Endothelial cell of umbilical vein (primary cell): ENCODE results near the gene STAG1. TPM values are rescaled to one million over a fixed set of nuclear protein-coding genes. Genes with fewer than 3 reads are reported as not detected.

Experiments
- BruUV-seq: library from RNA; stranded (reverse); fragments of 400-500 nt; replicated peaks from 2 replicates; lab custom pipeline; 2021; lab: Mats Ljungman, UMichigan
- CTCF ChIA-PET: fragments of 300-600, 350-600 bp; sonication (Branson Sonifier 250); formaldehyde crosslinking; loops from one replicate; lab custom pipeline; 2021; ENCODE audit warnings: antibody characterized with exemption, inconsistent platforms; lab: Charles Lee
- POLR2A ChIA-PET: fragments of 300-600, 350-600 bp; sonication (Branson Sonifier 250); formaldehyde crosslinking; loops from one replicate; lab custom pipeline; 2021; ENCODE audit warnings: antibody characterized with exemption, inconsistent platforms; lab: Charles Lee
- DNase-seq: peaks from one replicate; pipeline ENCODE4 v3.0.0-alpha.2; 2011; ENCODE audit warnings: low read depth, low spot score
- FAIRE-seq: peaks from 2 replicates; lab custom pipeline; 2011; peaks lifted over from hg19 to GRCh38; lab: Jason Lieb, UNC
- H2AFZ ChIP-seq: 2 replicates; pipeline ENCODE4 v1.6.0; 2012; ENCODE audit warnings: low read depth, low read length, control low read depth, inconsistent platforms
- H3K27ac ChIP-seq: 2 replicates; pipeline ENCODE4 v1.5.1; 2011; ENCODE audit warnings: low read depth, mild to moderate bottlenecking, control low read depth, low read length, moderate library complexity; ENCODE audit not compliant: insufficient read depth
- H3K27me3 ChIP-seq, 2 experiments: 2 replicates each; pipeline versions ENCODE4 v1.6.0 to v1.6.1; 2011; ENCODE audit warnings: low read length in 2 of 2, mixed read lengths in 1 of 2; ENCODE audit not compliant: control insufficient read depth in 2 of 2, insufficient read depth in 2 of 2
- H3K36me3 ChIP-seq, 2 experiments: 2 replicates in 1 of 2; 3 replicates in 1 of 2; pipeline ENCODE4 v1.5.1; 2011; ENCODE audit warnings: low read length in 2 of 2, mild to moderate bottlenecking in 1 of 2, moderate library complexity in 1 of 2; ENCODE audit not compliant: control insufficient read depth in 2 of 2, insufficient read depth in 2 of 2; ENCODE audit errors: extremely low read depth in 1 of 2
- H3K4me1 ChIP-seq: 3 replicates; pipeline ENCODE4 v1.5.1; 2011; ENCODE audit warnings: mild to moderate bottlenecking, low read length; ENCODE audit not compliant: control insufficient read depth, insufficient read depth; ENCODE audit errors: extremely low read depth
- H3K4me2 ChIP-seq: 2 replicates; pipeline ENCODE4 v1.6.1; 2011; ENCODE audit warnings: low read length, control low read depth, mixed read lengths; ENCODE audit not compliant: insufficient read depth
- H3K4me3 ChIP-seq, 3 experiments: fragments of 200-600 bp in 1 of 3; sonication (generic), shearing (Covaris generic) in 1 of 3; replicated peaks in 1 of 3; 2 replicates each; pipeline ENCODE4 v1.5.1; 2011 to 2016; ENCODE audit warnings: control low read depth in 3 of 3, low read length in 3 of 3, mild to moderate bottlenecking in 2 of 3, inconsistent platforms in 1 of 3, low read depth in 1 of 3, moderate library complexity in 1 of 3; ENCODE audit not compliant: insufficient read depth in 1 of 3
- H3K79me2 ChIP-seq: 2 replicates; pipeline ENCODE4 v1.6.0; 2012; ENCODE audit warnings: low read length, inconsistent platforms; ENCODE audit not compliant: control insufficient read depth, insufficient read depth
- H3K9ac ChIP-seq: replicated peaks from 2 replicates; pipeline ENCODE3; 2011; ENCODE audit warnings: low read length, control low read depth; ENCODE audit not compliant: insufficient read depth; ENCODE audit errors: extremely low read depth
- H3K9me1 ChIP-seq: replicated peaks from 3 replicates; pipeline ENCODE4 v1.6.0; 2011; ENCODE audit warnings: mild to moderate bottlenecking, low read length; ENCODE audit not compliant: control insufficient read depth, insufficient read depth; ENCODE audit errors: extremely low read depth
- H3K9me3 ChIP-seq: replicated peaks from 2 replicates; pipeline ENCODE4 v1.5.1; 2012; ENCODE audit warnings: low read length, inconsistent platforms; ENCODE audit not compliant: control insufficient read depth, insufficient read depth
- H4K20me1 ChIP-seq: replicated peaks from 2 replicates; pipeline ENCODE3; 2011; ENCODE audit warnings: mild to moderate bottlenecking, low read length; ENCODE audit not compliant: control insufficient read depth, insufficient read depth; ENCODE audit errors: extremely low read depth
- EZH2 ChIP-seq: IDR thresholded peaks from 2 replicates; pipeline ENCODE4 v1.6.1; 2012; ENCODE audit warnings: borderline replicate concordance, low read depth, mild to moderate bottlenecking, moderate library complexity, low read length, inconsistent platforms; ENCODE audit not compliant: severe bottlenecking
- FOS ChIP-seq: IDR thresholded peaks from 2 replicates; pipeline ENCODE4 v1.6.1; 2011; ENCODE audit warnings: mild to moderate bottlenecking, low read length, moderate library complexity, borderline replicate concordance; ENCODE audit not compliant: insufficient read depth
- GATA2 ChIP-seq: IDR thresholded peaks from 2 replicates; pipeline ENCODE4 v1.7.0; 2011; ENCODE audit warnings: low read depth, mild to moderate bottlenecking, moderate library complexity, mixed read lengths, low read length; ENCODE audit not compliant: insufficient read length, insufficient read depth
- JUN ChIP-seq: IDR thresholded peaks from 2 replicates; pipeline ENCODE4 v1.6.1; 2011; ENCODE audit warnings: borderline replicate concordance, low read depth; ENCODE audit not compliant: insufficient read length, insufficient read depth
- MYC ChIP-seq: IDR thresholded peaks from one replicate; pipeline ENCODE4 v1.6.1; 2011; ENCODE audit warnings: mild to moderate bottlenecking, low read depth, low read length
- POLR2A ChIP-seq: IDR thresholded peaks from 2 replicates; pipeline ENCODE4 v1.6.1; 2012; ENCODE audit warnings: low read depth, mild to moderate bottlenecking, control low read depth, low read length
- POLR2AphosphoS5 ChIP-seq: IDR thresholded peaks from 2 replicates; pipeline ENCODE4 v1.6.1; 2012; ENCODE audit warnings: low read depth, mild to moderate bottlenecking, control low read depth, low read length, moderate library complexity; ENCODE audit not compliant: insufficient read depth
- dilution Hi-C: fragments of 300-500 bp; cut with MboI; formaldehyde crosslinking; loops from one replicate; pipeline ENCODE4 v1.15.0; 2019; ENCODE audit warnings: low sequenced_read_pairs; ENCODE audit not compliant: extremely low pct_ligation_motif_present
- intact Hi-C: fragments of 100-400 bp; cut with micrococcal nuclease; formaldehyde crosslinking; loops from one replicate; pipeline ENCODE4 v1.10.0; 2022
- polyA plus RNA-seq, 4 experiments: library from polyadenylated mRNA; depleted of rRNA in 3 of 4; stranded (reverse) in 3 of 4; unstranded in 1 of 4; fragments of >200 nt; gene quantifications; 2 replicates each; pipeline versions ENCODE4 v1.2.1 to v1.2.3, GENCODE V29; 2011 to 2012; ENCODE audit warnings: missing spikeins in 1 of 4
- total RNA-seq: library from RNA; stranded (reverse); gene quantifications from 2 replicates; pipeline ENCODE4 v1.2.3, GENCODE V29; 2021
- TF ChIP-seq, protein P1 (sequence below): IDR thresholded peaks from 2 replicates; pipeline ENCODE4 v1.6.1; 2011; ENCODE audit not compliant: insufficient read depth, insufficient read length
- TF ChIP-seq, protein P2 (sequence below), 2 donors: IDR thresholded peaks; 1 replicate in 1 of 2; 2 replicates in 1 of 2; pipeline ENCODE4 v1.5.1; 2011; ENCODE audit warnings: low read length in 2 of 2, mild to moderate bottlenecking in 2 of 2, moderate library complexity in 2 of 2, control low read depth in 1 of 2, inconsistent platforms in 1 of 2, low read depth in 1 of 2; ENCODE audit not compliant: insufficient read depth in 1 of 2; ENCODE audit errors: extremely low read depth in 1 of 2

Gene STAG1
- total and polyA plus RNA-seq, 2 donors (not counting 3 experiments of a cell fraction or from before 2014, with no cell fraction given), result 7.4 to 42.1 TPM

GRCh38 chr3:136694321-136694720 is 57.9 kb downstream of the STAG1 start:
- peaks cover 2% of the 10 kb centered on the region for H4K20me1 ChIP-seq
- no peak for FAIRE-seq
- no peaks in the 10 kb centered on the region for H3K9me1 ChIP-seq
- no peaks in the 10 kb centered on the region for H3K36me3 ChIP-seq
- no peak for TF ChIP-seq FOS
- no peak for TF ChIP-seq MYC
- no peak for TF ChIP-seq POLR2AphosphoS5
- TF ChIP-seq, protein P1, sequence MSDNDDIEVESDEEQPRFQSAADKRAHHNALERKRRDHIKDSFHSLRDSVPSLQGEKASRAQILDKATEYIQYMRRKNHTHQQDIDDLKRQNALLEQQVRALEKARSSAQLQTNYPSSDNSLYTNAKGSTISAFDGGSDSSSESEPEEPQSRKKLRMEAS, result no peak
- no peak for TF ChIP-seq POLR2A
- no peak for TF ChIP-seq EZH2
- no peak for TF ChIP-seq GATA2
- peaks cover 60% of the 10 kb centered on the region for H3K79me2 ChIP-seq
- CTCF ChIA-PET, result interaction anchor here (0.7 to 1.3 kb wide), 2 partner anchors 9 to 18 kb away, joined by 3 to 5 read pairs; no protein-coding TSS in a partner anchor
- no peak overlapping the region for H3K4me2 ChIP-seq
- DNase-seq, result no peak
- no peak overlapping the region for H3K9ac ChIP-seq
- POLR2A ChIA-PET, result no interaction called here
- no peak overlapping the region for H2AFZ ChIP-seq
- no peak overlapping the region for H3K27ac ChIP-seq
- no peak overlapping the region for H3K4me3 ChIP-seq
- intact Hi-C loops (no loop called here), dilution Hi-C loops (no loop called here)
- BruUV-seq, result no TSS peak
- no peaks in the 10 kb centered on the region for H3K9me3 ChIP-seq
- no peaks in the 10 kb centered on the region for H3K27me3 ChIP-seq
- H3K4me1 ChIP-seq, result no peaks in the 10 kb centered on the region

DNA sequence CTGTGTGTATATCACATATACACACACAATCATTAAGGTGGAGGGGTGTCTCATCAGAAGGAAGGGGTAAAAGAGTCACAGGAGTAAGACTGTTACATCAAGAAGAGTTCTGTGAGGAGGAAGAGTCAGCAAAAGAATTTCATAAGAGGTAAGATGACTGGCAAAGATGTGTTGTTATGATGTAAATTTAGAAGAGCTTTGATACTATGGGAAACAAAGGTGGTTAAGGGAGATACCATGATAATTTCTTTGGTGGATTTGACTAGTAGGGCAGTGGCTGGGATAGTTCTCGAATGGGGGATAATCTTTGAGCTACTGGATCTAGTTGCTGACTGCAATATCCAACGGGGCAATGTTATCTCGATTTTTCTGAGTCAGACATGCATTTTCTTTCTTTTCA is 61.6 kb downstream of the STAG1 start:
- intact Hi-C loops (no loop called here), dilution Hi-C loops (no loop called here)
- Histone ChIP-seq H3K9me3 (no peaks in the 10 kb centered on the region), H3K79me2 (peaks cover 51% of the 10 kb centered on the region), H3K4me2 (no peak overlapping the region), H3K36me3 (no peaks in the 10 kb centered on the region), H3K27me3 (no peaks in the 10 kb centered on the region), H3K9me1 (no peaks in the 10 kb centered on the region), H3K4me1 (no peaks in the 10 kb centered on the region), H3K4me3 (no peak overlapping the region), H3K27ac (no peak overlapping the region), H2AFZ (no peak overlapping the region), H4K20me1 (peaks cover 2% of the 10 kb centered on the region), H3K9ac (no peak overlapping the region)
- no peak for FAIRE-seq
- TF ChIP-seq, protein P1, result no peak
- TF ChIP-seq JUN (no peak), EZH2 (no peak), GATA2 (no peak), POLR2A (no peak), FOS (no peak), POLR2AphosphoS5 (no peak), MYC (no peak)
- TF ChIP-seq, protein P2, sequence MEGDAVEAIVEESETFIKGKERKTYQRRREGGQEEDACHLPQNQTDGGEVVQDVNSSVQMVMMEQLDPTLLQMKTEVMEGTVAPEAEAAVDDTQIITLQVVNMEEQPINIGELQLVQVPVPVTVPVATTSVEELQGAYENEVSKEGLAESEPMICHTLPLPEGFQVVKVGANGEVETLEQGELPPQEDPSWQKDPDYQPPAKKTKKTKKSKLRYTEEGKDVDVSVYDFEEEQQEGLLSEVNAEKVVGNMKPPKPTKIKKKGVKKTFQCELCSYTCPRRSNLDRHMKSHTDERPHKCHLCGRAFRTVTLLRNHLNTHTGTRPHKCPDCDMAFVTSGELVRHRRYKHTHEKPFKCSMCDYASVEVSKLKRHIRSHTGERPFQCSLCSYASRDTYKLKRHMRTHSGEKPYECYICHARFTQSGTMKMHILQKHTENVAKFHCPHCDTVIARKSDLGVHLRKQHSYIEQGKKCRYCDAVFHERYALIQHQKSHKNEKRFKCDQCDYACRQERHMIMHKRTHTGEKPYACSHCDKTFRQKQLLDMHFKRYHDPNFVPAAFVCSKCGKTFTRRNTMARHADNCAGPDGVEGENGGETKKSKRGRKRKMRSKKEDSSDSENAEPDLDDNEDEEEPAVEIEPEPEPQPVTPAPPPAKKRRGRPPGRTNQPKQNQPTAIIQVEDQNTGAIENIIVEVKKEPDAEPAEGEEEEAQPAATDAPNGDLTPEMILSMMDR (IDR thresholded peaks at IDR 0.05; ENCODE audit: extremely low read depth in 1 of 2, insufficient read depth in 1 of 2, low read depth in 1 of 2, low read length in 2 of 2), result no peak
- BruUV-seq, result no TSS peak
- DNase-seq, result no peak
- CTCF ChIA-PET, result no interaction called here
- POLR2A ChIA-PET, result interaction anchor here (0.7 kb wide), 1 partner anchor 62 kb away, joined by 9 read pairs; the partner anchor contains the start of gene STAG1
